ENCODE results near the gene FNDC4. TPM values are rescaled to one million over a fixed set of nuclear protein-coding genes. Genes with fewer than 3 reads are reported as not detected.

Gene FNDC4
- total and polyA plus RNA-seq, 2 of the 8 experiments (the other 6 are each of a cell fraction or from before 2014, with no cell fraction given) = 14.1 to 14.7 TPM

DNA sequence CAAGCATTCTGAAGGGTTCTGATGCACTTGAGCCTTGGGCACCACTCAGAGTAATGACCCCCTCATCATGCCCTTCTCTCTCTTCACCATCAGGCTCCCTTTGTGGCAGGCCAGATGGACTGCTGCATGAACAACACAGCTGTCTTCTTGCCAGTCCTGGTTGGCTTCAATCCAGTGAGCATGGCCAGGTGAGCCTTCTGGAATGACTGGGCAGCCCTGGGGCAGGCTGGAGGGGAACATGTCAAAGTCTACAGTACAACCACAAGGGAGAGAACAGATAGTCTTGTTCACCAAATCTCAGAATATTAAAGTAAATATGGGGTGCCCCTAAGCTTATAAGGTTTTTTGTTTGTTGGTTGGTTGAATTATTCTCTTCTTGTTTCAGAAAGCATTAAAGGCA lies 6.0 kb upstream of the FNDC4 start:
- Histone ChIP-seq H3K9ac (replicated peaks in 1 of 4; ENCODE audit: extremely low read depth in 1 of 4, low read depth in 3 of 4, low read length in 3 of 4) (no peak overlapping the region), H2BK12ac (ENCODE audit: low read depth, low read length) (no peak overlapping the region), H3K14ac (ENCODE audit: insufficient read length) (no peak overlapping the region), H3K27me3 (replicated peaks in 1 of 4; ENCODE audit: control insufficient read depth in 3 of 4, extremely low read depth in 1 of 4, insufficient read depth in 3 of 4, low read length in 3 of 4) (peaks cover 0 to 5% (median 0%) of the 10 kb centered on the region in 4 experiments; a peak in 2 of 7 replicates), H3K4me3 (ENCODE audit: extremely low read depth in 1 of 4, insufficient read depth in 2 of 4, low read depth in 3 of 4, low read length in 4 of 4) (no peak overlapping the region), H3K36me3 (ENCODE audit: control insufficient read depth in 2 of 4, insufficient read depth in 4 of 4, low read length in 3 of 4) (no peaks in the 10 kb centered on the region), H3K79me1 (ENCODE audit: low read depth, low read length) (no peaks in the 10 kb centered on the region), H4K8ac (ENCODE audit: extremely low read depth, insufficient read depth, low read length) (no peak overlapping the region), H3K18ac (ENCODE audit: extremely low read depth, low read length) (no peak overlapping the region), H3K79me2 (ENCODE audit: control insufficient read depth in 1 of 2, insufficient read depth in 2 of 2, low read length in 2 of 2) (no peaks in the 10 kb centered on the region), H3K27ac (ENCODE audit: low read depth, low read length) (no peak overlapping the region), H3K23ac (ENCODE audit: insufficient read length) (no peak overlapping the region), H2BK120ac (replicated peaks; ENCODE audit: low read depth, low read length) (no peak overlapping the region), H2BK5ac (ENCODE audit: low read depth, low read length) (no peak overlapping the region), H2BK20ac (ENCODE audit: low read length) (no peak overlapping the region), H4K5ac (ENCODE audit: insufficient read length, low read depth, low read length) (no peak overlapping the region), H3K4ac (replicated peaks; ENCODE audit: insufficient read length, low read depth, low read length) (no peak overlapping the region), H4K91ac (replicated peaks; ENCODE audit: insufficient read length, low read length) (no peak overlapping the region), H4K20me1 (replicated peaks in 1 of 2; ENCODE audit: control insufficient read depth in 1 of 2, insufficient read depth in 2 of 2, low read length in 2 of 2) (no peaks in the 10 kb centered on the region), H2BK15ac (ENCODE audit: low read length) (no peak overlapping the region; the same call in 1 of the 2 replicates), H3K56ac (replicated peaks; ENCODE audit: insufficient read length, low read depth, low read length) (no peak overlapping the region), H2AFZ (ENCODE audit: low read length) (no peak overlapping the region), H3K4me2 (ENCODE audit: insufficient read depth in 1 of 2, low read depth in 2 of 2, low read length in 2 of 2) (no peak overlapping the region), H3K23me2 (ENCODE audit: low read depth, low read length) (peaks cover 2% of the 10 kb centered on the region; the same call in 1 of the 2 replicates), H3K4me1 (replicated peaks in 1 of 4; ENCODE audit: control insufficient read depth in 3 of 4, insufficient read depth in 4 of 4, low read length in 3 of 4) (peaks cover 0 to 4% (median 2%) of the 10 kb centered on the region in 4 experiments; a peak in 2 of 7 replicates), H3K9me3 (ENCODE audit: insufficient read depth in 2 of 2, low read depth in 1 of 2, low read length in 1 of 2) (no peaks in the 10 kb centered on the region), H2AK5ac (ENCODE audit: low read depth, low read length) (no peak overlapping the region)
- CTCF ChIA-PET (ENCODE audit: partially characterized antibody) = no interaction called here
- DNase-seq (ENCODE audit: low read depth in 1 of 2, low spot score in 2 of 2) (no peak), FAIRE-seq (no peak)
- POLR2A ChIA-PET (ENCODE audit: partially characterized antibody) = no interaction called here
- TF ChIP-seq CTCF (IDR thresholded peaks at IDR 0.05; ENCODE audit: control extremely low read depth in 1 of 3, insufficient read depth in 1 of 3, low read depth in 1 of 3, low read length in 3 of 3) (no peak), TAF1 (IDR thresholded peaks at IDR 0.05; ENCODE audit: low read depth, low read length) (no peak), HDAC2 (IDR thresholded peaks at IDR 0.05; ENCODE audit: borderline replicate concordance in 1 of 2, low read depth in 2 of 2, low read length in 2 of 2) (no peak), HDAC6 (IDR thresholded peaks at IDR 0.05; ENCODE audit: low read depth, low read length) (no peak), SP4 (IDR thresholded peaks at IDR 0.05; ENCODE audit: low read length) (no peak), ASH2L (IDR thresholded peaks at IDR 0.05; ENCODE audit: low read length) (no peak), YY1 (IDR thresholded peaks at IDR 0.05; ENCODE audit: low read depth, low read length) (no peak), CBX8 (IDR thresholded peaks at IDR 0.05; ENCODE audit: borderline replicate concordance, low read depth, low read length) (no peak), ZNF274 (IDR thresholded peaks at IDR 0.05; ENCODE audit: borderline replicate concordance, extremely low read depth, low read length) (no peak), KDM5A (IDR thresholded peaks at IDR 0.05; ENCODE audit: low read length) (no peak), JUND (IDR thresholded peaks at IDR 0.05; ENCODE audit: low read length) (no peak), RNF2 (IDR thresholded peaks at IDR 0.05; ENCODE audit: borderline replicate concordance, low read depth, low read length, missing control alignments, poor library complexity, severe bottlenecking) (no peak), NANOG (IDR thresholded peaks at IDR 0.05; ENCODE audit: insufficient read depth, low read depth, low read length, poor library complexity, severe bottlenecking) (no peak)
